K562 (cell line): Measurements from ENCODE around the gene RNF214. TPM values are rescaled to one million over a fixed set of nuclear protein-coding genes. Genes with fewer than 3 reads are reported as not detected.

ENCODE experiments used
- ATAC-seq: fragments of 200-7000 bp; cut with Tn5 transposase; 3 replicates; pipeline ENCODE4 v1.9.1; 2020; ENCODE audit warnings: moderate library complexity
- BruUV-seq: library from RNA; stranded (reverse); fragments of 400-500 nt; replicated peaks from 2 replicates; lab custom pipeline; 2021; lab: Mats Ljungman, UMichigan
- CTCF ChIA-PET: fragments of 300-600 bp; formaldehyde crosslinking; extraction: SDS; loops from one replicate; lab custom pipeline; 2021; ENCODE audit warnings: low intra/inter-chr PET ratio; lab: Yijun Ruan, JAX
- POLR2A ChIA-PET: fragments of 300-600, 350-650 bp; sonication (Branson Sonifier 250); formaldehyde crosslinking; extraction: SDS; loops from one replicate; lab custom pipeline; 2021; ENCODE audit warnings: antibody characterized with exemption, inconsistent platforms; lab: Yijun Ruan, JAX
- DNase-seq, 4 experiments: peaks; one replicate each; pipeline versions ENCODE4 v3.0.0 to v3.0.0-alpha.2; 2011 to 2018; ENCODE audit warnings: low spot score in 3 of 4, mixed read lengths in 3 of 4; ENCODE audit errors: extremely low read depth in 1 of 4
- FAIRE-seq: peaks from 2 replicates; lab custom pipeline; 2011; peaks lifted over from hg19 to GRCh38; lab: Jason Lieb, UNC
- H2AFZ ChIP-seq: 2 replicates; pipeline ENCODE4 v1.6.0; 2011; ENCODE audit warnings: low read depth, low read length, control low read depth, inconsistent platforms
- H3K27ac ChIP-seq: fragments of 200-600 bp; 3 replicates; pipeline ENCODE4 v1.8.0; 2011; ENCODE audit warnings: low read depth, mild to moderate bottlenecking, control low read depth, inconsistent platforms, low read length, moderate library complexity, mixed read lengths; ENCODE audit errors: extremely low read depth
- H3K27me3 ChIP-seq, 2 experiments: fragments of 300-600 bp in 1 of 2; 2 replicates in 1 of 2; 3 replicates in 1 of 2; pipeline versions ENCODE4 v1.6.0 to v1.8.0; 2011; ENCODE audit warnings: inconsistent platforms in 2 of 2, low read length in 2 of 2, mild to moderate bottlenecking in 1 of 2, mixed read lengths in 1 of 2, moderate library complexity in 1 of 2; ENCODE audit not compliant: control insufficient read depth in 2 of 2, insufficient read depth in 2 of 2
- H3K36me3 ChIP-seq: fragments of 300-600 bp; 3 replicates; pipeline ENCODE4 v1.8.0; 2011; ENCODE audit warnings: mild to moderate bottlenecking, low read length, inconsistent platforms; ENCODE audit not compliant: control insufficient read depth, insufficient read depth
- H3K4me1 ChIP-seq, 2 experiments: fragments of 200-600 bp in 1 of 2; replicated peaks in 1 of 2; 2 replicates in 1 of 2; 3 replicates in 1 of 2; pipeline versions ENCODE4 v1.5.1 to v1.8.0; 2011; ENCODE audit warnings: inconsistent platforms in 2 of 2, low read length in 2 of 2, mild to moderate bottlenecking in 1 of 2, mixed read lengths in 1 of 2, moderate library complexity in 1 of 2; ENCODE audit not compliant: control insufficient read depth in 2 of 2, insufficient read depth in 2 of 2
- H3K4me2 ChIP-seq: 2 replicates; pipeline ENCODE4 v1.6.1; 2011; ENCODE audit warnings: low read length, control low read depth, inconsistent platforms, mixed read lengths; ENCODE audit not compliant: insufficient read depth
- H3K4me3 ChIP-seq: fragments of 200-600 bp; sonication (generic), shearing (Covaris generic); 2 replicates; pipeline ENCODE4 v1.5.1; 2016; ENCODE audit warnings: control low read depth, inconsistent platforms
- H3K79me2 ChIP-seq: fragments of 200-600 bp; 3 replicates; pipeline ENCODE4 v1.8.0; 2011; ENCODE audit warnings: low read length, inconsistent platforms; ENCODE audit not compliant: control insufficient read depth, insufficient read depth
- H3K9ac ChIP-seq, 2 experiments: 2 replicates each; pipeline versions ENCODE4 v1.6.0 to v1.6.1; 2011; ENCODE audit warnings: low read depth in 2 of 2, low read length in 2 of 2, control low read depth in 1 of 2, inconsistent platforms in 1 of 2, mild to moderate bottlenecking in 1 of 2, mixed read lengths in 1 of 2; ENCODE audit not compliant: insufficient read depth in 1 of 2
- H3K9me1 ChIP-seq: one replicate; pipeline ENCODE4 v1.6.0; 2011; ENCODE audit warnings: inconsistent platforms, mild to moderate bottlenecking, low read length, moderate library complexity; ENCODE audit not compliant: control insufficient read depth, insufficient read depth
- H3K9me3 ChIP-seq: replicated peaks from 2 replicates; pipeline ENCODE4 v1.5.1; 2011; ENCODE audit warnings: low read depth, low read length, inconsistent platforms; ENCODE audit not compliant: control insufficient read depth, insufficient read depth
- H4K20me1 ChIP-seq: replicated peaks from 2 replicates; pipeline ENCODE4 v1.6.1; 2011; ENCODE audit warnings: low read length, inconsistent platforms, mixed read lengths; ENCODE audit not compliant: control insufficient read depth, insufficient read depth
- CC2D1A ChIP-seq: fragments of 450-650 bp; IDR thresholded peaks from 2 replicates; pipeline ENCODE4 v1.6.1; 2017; ENCODE audit warnings: mild to moderate bottlenecking
- CHD1 ChIP-seq: fragments of 200-600 bp; sonication (generic); IDR thresholded peaks from one replicate; pipeline ENCODE4 v1.6.1; 2012; ENCODE audit warnings: mild to moderate bottlenecking, moderate library complexity, low read length, inconsistent platforms
- HMG20A ChIP-seq: fragments of 450-650 bp; formaldehyde crosslinking; conservative IDR thresholded peaks from 2 replicates; pipeline ENCODE4 v1.4.0; 2020; ENCODE audit warnings: mild to moderate bottlenecking, mixed read lengths
- HNRNPL ChIP-seq: fragments of 200-400 bp; formaldehyde crosslinking; IDR thresholded peaks from 2 replicates; pipeline ENCODE4 v1.6.1; 2017; ENCODE audit warnings: low read depth, mild to moderate bottlenecking, low read length
- HNRNPUL1 ChIP-seq: fragments of 200-400 bp; formaldehyde crosslinking; IDR thresholded peaks from 2 replicates; pipeline ENCODE4 v1.6.1; 2017; ENCODE audit warnings: low read length
- KDM1A ChIP-seq, 2 experiments: fragments of 450-650 bp; IDR thresholded peaks; 2 replicates each; pipeline ENCODE4 v1.6.1; 2016; ENCODE audit warnings: mild to moderate bottlenecking in 2 of 2
- MTA2 ChIP-seq: fragments of 450-650 bp; IDR thresholded peaks from 2 replicates; pipeline ENCODE4 v1.6.1; 2016; ENCODE audit warnings: low read depth
- SMARCA5 ChIP-seq: fragments of 450-650 bp; IDR thresholded peaks from 2 replicates; pipeline ENCODE4 v1.6.1; 2016
- TRIM28 ChIP-seq: fragments of 450-650 bp; IDR thresholded peaks from 2 replicates; pipeline ENCODE4 v1.6.1; 2017
- ZNF232 ChIP-seq: sonication (generic); formaldehyde crosslinking; IDR thresholded peaks from 2 replicates; pipeline ENCODE4 v1.8.0; 2022; ENCODE audit warnings: mild to moderate bottlenecking, missing genetic modification reagents
- ZNF707 ChIP-seq: fragments of 250-450 bp; sonication (Bioruptor Pico); conservative IDR thresholded peaks from 2 replicates; pipeline ENCODE4 v1.8.0; 2022; ENCODE audit warnings: inconsistent platforms, mild to moderate bottlenecking, moderate library complexity
- WGBS: fragments of 100-300 bp; shearing (Covaris generic); methylation state at CpG from one replicate; pipeline ENCODE4 v1.1.6; 2016; ENCODE audit warnings: low coverage, mixed read lengths; ENCODE audit not compliant: insufficient coverage; ENCODE audit errors: missing lambda C conversion rate; 5-methylcytosine and 5-hydroxymethylcytosine counted together
- in situ Hi-C: fragments of 300-500 bp; cut with MboI; formaldehyde crosslinking; loops from 4 replicates; pipeline ENCODE4 v1.15.0; 2018; ENCODE audit warnings: inconsistent platforms, mixed read lengths
- intact Hi-C: fragments of 100-400 bp; cut with micrococcal nuclease; formaldehyde crosslinking; loops from 2 replicates; pipeline ENCODE4 v1.14.2; 2022
- polyA plus RNA-seq, 8 experiments: library from polyadenylated mRNA; depleted of rRNA in 4 of 8; stranded (reverse) in 5 of 8; unstranded in 3 of 8; fragments of >200 nt; fragmentation: Nextera tagmentation in 2 of 8; fragmentation: Illumina TruSeq in 1 of 8; extraction: Ambion mirVana in 2 of 8; extraction: Trizol in 1 of 8; gene quantifications; 2 replicates each; pipeline versions ENCODE4 v1.2.1 to v1.2.3, GENCODE V29; 2011 to 2014; ENCODE audit warnings: inconsistent platforms in 1 of 8, missing spikeins in 1 of 8
- total RNA-seq, 7 experiments: library from RNA; depleted of rRNA in 6 of 7; stranded (reverse); fragments of >200 nt in 6 of 7; fragmentation: Illumina TruSeq in 2 of 7; extraction: Trizol in 2 of 7; gene quantifications; 2 replicates each; pipeline versions ENCODE4 v1.2.1 to v1.2.3, GENCODE V29; 2011 to 2021; ENCODE audit warnings: low replicate concordance in 1 of 7
- TF ChIP-seq, protein P1 (sequence below): sonication (generic); formaldehyde crosslinking; IDR thresholded peaks from 2 replicates; pipeline ENCODE4 v1.8.0; 2023; ENCODE audit warnings: missing genetic modification reagents, mild to moderate bottlenecking, borderline replicate concordance
- TF ChIP-seq, protein P2 (sequence below): sonication (generic); formaldehyde crosslinking; IDR thresholded peaks from 2 replicates; pipeline ENCODE4 v1.8.0; 2022; ENCODE audit warnings: missing genetic modification reagents, mild to moderate bottlenecking, borderline replicate concordance
- TF ChIP-seq, protein P3 (sequence below), 2 experiments: IDR thresholded peaks; 2 replicates each; pipeline ENCODE4 v1.6.1; 2011; ENCODE audit warnings: borderline replicate concordance in 1 of 2, control low read depth in 1 of 2, low read depth in 1 of 2, low read length in 1 of 2, mild to moderate bottlenecking in 1 of 2, mixed read lengths in 1 of 2, moderate library complexity in 1 of 2; ENCODE audit not compliant: insufficient read depth in 1 of 2, insufficient read length in 1 of 2, poor library complexity in 1 of 2, severe bottlenecking in 1 of 2; ENCODE audit errors: extremely low read depth in 1 of 2

The RNF214 gene
- total and polyA plus RNA-seq, 9 of the 15 experiments (the other 6 are each of a cell fraction or from before 2014, with no cell fraction given): 6.6 to 24.8 (median 11.9) TPM

DNA sequence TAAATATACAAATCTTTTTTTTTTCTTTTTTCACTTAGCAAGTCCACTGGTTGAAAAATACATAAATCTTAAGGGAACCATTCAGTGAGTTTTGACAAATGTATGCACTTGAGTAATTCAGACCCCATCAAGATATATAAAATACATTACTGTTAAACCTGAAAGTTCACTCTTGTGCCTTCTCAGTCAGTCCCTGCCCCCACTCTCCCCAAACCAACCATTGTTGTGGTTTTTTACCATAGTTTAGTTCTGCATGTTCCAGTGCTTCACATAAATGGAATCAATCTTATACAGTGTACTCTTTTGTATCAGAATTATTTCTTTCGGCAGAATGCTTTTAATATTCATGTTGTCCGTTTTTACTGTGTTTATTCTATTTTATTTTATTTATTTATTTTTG lies 26.1 kb downstream of the RNF214 start:
- Histone ChIP-seq H3K27me3 (no peaks in the 10 kb centered on the region), H4K20me1 (no peaks in the 10 kb centered on the region), H3K36me3 (peaks cover 13% of the 10 kb centered on the region; the same call in 1 of the 3 replicates), H3K9ac (no peak overlapping the region), H3K9me3 (no peaks in the 10 kb centered on the region), H3K4me1 (no peaks in the 10 kb centered on the region), H3K4me3 (no peak overlapping the region), H3K9me1 (no peaks in the 10 kb centered on the region), H3K4me2 (no peak overlapping the region), H2AFZ (no peak overlapping the region), H3K79me2 (no peaks in the 10 kb centered on the region; the same call in 2 of the 3 replicates), H3K27ac (no peak overlapping the region)
- DNase-seq: no peak
- intact Hi-C loops (no loop called here), in situ Hi-C loops (no loop called here)
- no TSS peak for BruUV-seq
- POLR2A ChIA-PET: no interaction called here
- CTCF ChIA-PET: no interaction called here
- FAIRE-seq: no peak
- no peak for ATAC-seq
- WGBS: 70% methylated on average over 2 of the region's 2 CpGs
- TF ChIP-seq CHD1 (no peak), HMG20A (CRISPR knock-in tag) (no peak), HNRNPL (no peak), CC2D1A (no peak), ZNF232 (CRISPR knock-in tag) (no peak), KDM1A (IDR thresholded peaks at IDR 0.05) (no peak), SMARCA5 (no peak), HNRNPUL1 (no peak), ZNF707 (CRISPR knock-in tag) (no peak), MTA2 (no peak), TRIM28 (no peak)
- TF ChIP-seq, protein P1, sequence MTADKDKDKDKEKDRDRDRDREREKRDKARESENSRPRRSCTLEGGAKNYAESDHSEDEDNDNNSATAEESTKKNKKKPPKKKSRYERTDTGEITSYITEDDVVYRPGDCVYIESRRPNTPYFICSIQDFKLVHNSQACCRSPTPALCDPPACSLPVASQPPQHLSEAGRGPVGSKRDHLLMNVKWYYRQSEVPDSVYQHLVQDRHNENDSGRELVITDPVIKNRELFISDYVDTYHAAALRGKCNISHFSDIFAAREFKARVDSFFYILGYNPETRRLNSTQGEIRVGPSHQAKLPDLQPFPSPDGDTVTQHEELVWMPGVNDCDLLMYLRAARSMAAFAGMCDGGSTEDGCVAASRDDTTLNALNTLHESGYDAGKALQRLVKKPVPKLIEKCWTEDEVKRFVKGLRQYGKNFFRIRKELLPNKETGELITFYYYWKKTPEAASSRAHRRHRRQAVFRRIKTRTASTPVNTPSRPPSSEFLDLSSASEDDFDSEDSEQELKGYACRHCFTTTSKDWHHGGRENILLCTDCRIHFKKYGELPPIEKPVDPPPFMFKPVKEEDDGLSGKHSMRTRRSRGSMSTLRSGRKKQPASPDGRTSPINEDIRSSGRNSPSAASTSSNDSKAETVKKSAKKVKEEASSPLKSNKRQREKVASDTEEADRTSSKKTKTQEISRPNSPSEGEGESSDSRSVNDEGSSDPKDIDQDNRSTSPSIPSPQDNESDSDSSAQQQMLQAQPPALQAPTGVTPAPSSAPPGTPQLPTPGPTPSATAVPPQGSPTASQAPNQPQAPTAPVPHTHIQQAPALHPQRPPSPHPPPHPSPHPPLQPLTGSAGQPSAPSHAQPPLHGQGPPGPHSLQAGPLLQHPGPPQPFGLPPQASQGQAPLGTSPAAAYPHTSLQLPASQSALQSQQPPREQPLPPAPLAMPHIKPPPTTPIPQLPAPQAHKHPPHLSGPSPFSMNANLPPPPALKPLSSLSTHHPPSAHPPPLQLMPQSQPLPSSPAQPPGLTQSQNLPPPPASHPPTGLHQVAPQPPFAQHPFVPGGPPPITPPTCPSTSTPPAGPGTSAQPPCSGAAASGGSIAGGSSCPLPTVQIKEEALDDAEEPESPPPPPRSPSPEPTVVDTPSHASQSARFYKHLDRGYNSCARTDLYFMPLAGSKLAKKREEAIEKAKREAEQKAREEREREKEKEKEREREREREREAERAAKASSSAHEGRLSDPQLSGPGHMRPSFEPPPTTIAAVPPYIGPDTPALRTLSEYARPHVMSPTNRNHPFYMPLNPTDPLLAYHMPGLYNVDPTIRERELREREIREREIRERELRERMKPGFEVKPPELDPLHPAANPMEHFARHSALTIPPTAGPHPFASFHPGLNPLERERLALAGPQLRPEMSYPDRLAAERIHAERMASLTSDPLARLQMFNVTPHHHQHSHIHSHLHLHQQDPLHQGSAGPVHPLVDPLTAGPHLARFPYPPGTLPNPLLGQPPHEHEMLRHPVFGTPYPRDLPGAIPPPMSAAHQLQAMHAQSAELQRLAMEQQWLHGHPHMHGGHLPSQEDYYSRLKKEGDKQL: no peak
- TF ChIP-seq, protein P2, sequence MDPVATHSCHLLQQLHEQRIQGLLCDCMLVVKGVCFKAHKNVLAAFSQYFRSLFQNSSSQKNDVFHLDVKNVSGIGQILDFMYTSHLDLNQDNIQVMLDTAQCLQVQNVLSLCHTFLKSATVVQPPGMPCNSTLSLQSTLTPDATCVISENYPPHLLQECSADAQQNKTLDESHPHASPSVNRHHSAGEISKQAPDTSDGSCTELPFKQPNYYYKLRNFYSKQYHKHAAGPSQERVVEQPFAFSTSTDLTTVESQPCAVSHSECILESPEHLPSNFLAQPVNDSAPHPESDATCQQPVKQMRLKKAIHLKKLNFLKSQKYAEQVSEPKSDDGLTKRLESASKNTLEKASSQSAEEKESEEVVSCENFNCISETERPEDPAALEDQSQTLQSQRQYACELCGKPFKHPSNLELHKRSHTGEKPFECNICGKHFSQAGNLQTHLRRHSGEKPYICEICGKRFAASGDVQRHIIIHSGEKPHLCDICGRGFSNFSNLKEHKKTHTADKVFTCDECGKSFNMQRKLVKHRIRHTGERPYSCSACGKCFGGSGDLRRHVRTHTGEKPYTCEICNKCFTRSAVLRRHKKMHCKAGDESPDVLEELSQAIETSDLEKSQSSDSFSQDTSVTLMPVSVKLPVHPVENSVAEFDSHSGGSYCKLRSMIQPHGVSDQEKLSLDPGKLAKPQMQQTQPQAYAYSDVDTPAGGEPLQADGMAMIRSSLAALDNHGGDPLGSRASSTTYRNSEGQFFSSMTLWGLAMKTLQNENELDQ (CRISPR knock-in tag): no peak
- TF ChIP-seq, protein P3, sequence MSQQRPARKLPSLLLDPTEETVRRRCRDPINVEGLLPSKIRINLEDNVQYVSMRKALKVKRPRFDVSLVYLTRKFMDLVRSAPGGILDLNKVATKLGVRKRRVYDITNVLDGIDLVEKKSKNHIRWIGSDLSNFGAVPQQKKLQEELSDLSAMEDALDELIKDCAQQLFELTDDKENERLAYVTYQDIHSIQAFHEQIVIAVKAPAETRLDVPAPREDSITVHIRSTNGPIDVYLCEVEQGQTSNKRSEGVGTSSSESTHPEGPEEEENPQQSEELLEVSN (IDR thresholded peaks at IDR 0.05; ENCODE audit: borderline replicate concordance in 1 of 2, extremely low read depth in 1 of 2, insufficient read depth in 1 of 2, insufficient read length in 1 of 2, low read depth in 1 of 2, low read length in 1 of 2, poor library complexity in 1 of 2, severe bottlenecking in 1 of 2): no peak
